ENCODE measurements around the gene PIANP.

GRCh38 chr12:6688543-6688998, 12.0 kb downstream of the PIANP start:
- TF ChIP-seq CTCF (IDR thresholded peaks at IDR 0.05) (no peak), POLR2A (IDR thresholded peaks at IDR 0.05) (no peak), EP300 (IDR thresholded peaks at IDR 0.05) (no peak)

Data from tibial nerve (tissue), 4 donors.